Gastroesophageal sphincter (tissue), 4 donors: ENCODE results near the gene SLC39A6. TPM values are rescaled to one million over a fixed set of nuclear protein-coding genes. Genes with fewer than 3 reads are reported as not detected.
"Not testable (repeated sequence)": the region's sequence is repeated elsewhere in the genome, so short reads cannot be mapped to it uniquely, and the experiment has no call there.

ENCODE experiments used
- ATAC-seq: fragments of 150-250 bp; one replicate; pipeline ENCODE4 v1.9.1; 2016; ENCODE audit warnings: mild to moderate bottlenecking, moderate library complexity
- H3K27ac ChIP-seq, 4 donors: fragments of 200-600 bp; sonication (generic) in 3 of 4; 1 replicate in 3 of 4; 2 replicates in 1 of 4; pipeline ENCODE4 v1.5.1; 2016 to 2019
- H3K27me3 ChIP-seq: fragments of 200-600 bp; sonication (generic); one replicate; pipeline ENCODE4 v1.5.1; 2019
- H3K36me3 ChIP-seq, 2 donors: fragments of 200-600 bp; sonication (generic); one replicate each; pipeline ENCODE4 v1.5.1; 2019; ENCODE audit warnings: control low read depth in 1 of 2
- H3K4me1 ChIP-seq, 3 donors: fragments of 200-600 bp; sonication (generic); 1 replicate in 2 of 3; 2 replicates in 1 of 3; pipeline ENCODE4 v1.5.1; 2016 to 2019; ENCODE audit warnings: control low read depth in 2 of 3
- H3K4me3 ChIP-seq, 2 donors: fragments of 200-600 bp; sonication (generic); one replicate each; pipeline ENCODE4 v1.5.1; 2019; ENCODE audit warnings: mild to moderate bottlenecking in 1 of 2, moderate library complexity in 1 of 2
- H3K9me3 ChIP-seq, 3 donors: fragments of 200-600 bp; sonication (generic); one replicate each; pipeline ENCODE4 v1.5.1; 2017 to 2019; ENCODE audit warnings: control low read depth in 2 of 3
- CTCF ChIP-seq, 4 experiments: fragments of 200-600 bp in 2 of 4; fragments of 450-650 bp in 2 of 4; sonication (generic) in 1 of 4; IDR thresholded peaks; one replicate each; pipeline ENCODE4 v1.5.1; 2017 to 2019; ENCODE audit warnings: antibody characterized with exemption in 4 of 4, mild to moderate bottlenecking in 2 of 4, moderate library complexity in 2 of 4
- EP300 ChIP-seq: sonication (generic); formaldehyde crosslinking; IDR thresholded peaks from one replicate; pipeline ENCODE4 v1.6.1; 2017; ENCODE audit warnings: antibody characterized with exemption, mild to moderate bottlenecking
- POLR2A ChIP-seq, 2 donors: fragments of 450-650 bp; IDR thresholded peaks; one replicate each; pipeline ENCODE4 v1.6.1; 2017; ENCODE audit warnings: antibody characterized with exemption in 2 of 2, mild to moderate bottlenecking in 2 of 2, moderate library complexity in 1 of 2
- POLR2AphosphoS5 ChIP-seq: sonication (generic); formaldehyde crosslinking; IDR thresholded peaks from one replicate; pipeline ENCODE4 v1.6.1; 2017; ENCODE audit warnings: antibody characterized with exemption
- WGBS, 2 donors: methylation state at CpG; one replicate each; pipeline ENCODE4 v1.1.5; 2018; ENCODE audit warnings: low coverage in 1 of 2; 5-methylcytosine and 5-hydroxymethylcytosine counted together
- total RNA-seq, 4 donors: library from RNA; depleted of rRNA; stranded (reverse); fragments of >200 nt; gene quantifications; one replicate each; pipeline ENCODE4 v1.1.0, GENCODE V29; 2016

The SLC39A6 gene
- total RNA-seq, 4 donors from 2014 or later, result 24.1 to 49.2 (median 36.5) TPM

- peak overlapping the region; percentile 59 to 82 for H3K4me3 ChIP-seq
- WGBS, 2 donors, result 5 to 21% methylated on average over 8 to 14 of the region's 15 CpGs
- peaks cover 0 to 46% (median 12%) of the 10 kb centered on the region in 3 donors for H3K4me1 ChIP-seq
- H3K36me3 ChIP-seq, result peaks cover 0 to 19% of the 10 kb centered on the region in 2 donors
- no peaks in the 10 kb centered on the region for H3K27me3 ChIP-seq
- no peak for ATAC-seq
- TF ChIP-seq CTCF (IDR thresholded peaks at IDR 0.05) (no peak), EP300 (no peak), POLR2A (IDR thresholded peaks at IDR 0.05) (no peak), POLR2AphosphoS5 (no peak)
- peak overlapping the region; percentile 85 to 99 (median 95) for H3K27ac ChIP-seq
- H3K9me3 ChIP-seq, result no peaks in the 10 kb centered on the region
Measured at GRCh38 chr18:36127836-36128529, 1.2 kb downstream of the SLC39A6 start.

GRCh38 chr18:36126668-36127067 is 2.5 kb downstream of the SLC39A6 start:
- no peak for ATAC-seq
- Histone ChIP-seq H3K27ac (no peak overlapping the region), H3K27me3 (no peaks in the 10 kb centered on the region), H3K9me3 (no peaks in the 10 kb centered on the region), H3K4me3 (no peak overlapping the region), H3K36me3 (peaks cover 0 to 31% of the 10 kb centered on the region in 2 donors), H3K4me1 (peaks cover 0 to 33% (median 9%) of the 10 kb centered on the region in 3 donors)
- whole genome bisulfite sequencing, 2 donors, result 91 to 92% methylated on average over 4 to 8 of the region's 8 CpGs
- no peak for TF ChIP-seq POLR2AphosphoS5
- no peak for TF ChIP-seq CTCF (IDR thresholded peaks at IDR 0.05)
- TF ChIP-seq POLR2A (IDR thresholded peaks at IDR 0.05), result no peak
- no peak for TF ChIP-seq EP300

- no peak overlapping the region for H3K27ac ChIP-seq
- WGBS, 2 donors, result 81 to 89% methylated on average over 2 to 4 of the region's 4 CpGs
- no peaks in the 10 kb centered on the region for H3K27me3 ChIP-seq
- H3K4me3 ChIP-seq, result no peak overlapping the region
- peaks cover 0 to 20% (median 0%) of the 10 kb centered on the region in 3 donors for H3K4me1 ChIP-seq
- peaks cover 0 to 49% of the 10 kb centered on the region in 2 donors for H3K36me3 ChIP-seq
- TF ChIP-seq POLR2A (IDR thresholded peaks at IDR 0.05), result no peak
- no peak for TF ChIP-seq EP300
- TF ChIP-seq CTCF (IDR thresholded peaks at IDR 0.05), result no peak
- no peaks in the 10 kb centered on the region for H3K9me3 ChIP-seq
- ATAC-seq, result no peak
Measured at GRCh38 chr18:36124841-36125240, 4.3 kb downstream of the SLC39A6 start.

GRCh38 chr18:36120297-36120696 is 8.8 kb downstream of the SLC39A6 start:
- TF ChIP-seq EP300 (no peak), CTCF (IDR thresholded peaks at IDR 0.05) (no peak)
- Histone ChIP-seq H3K4me3 (no peak overlapping the region), H3K4me1 (no peaks in the 10 kb centered on the region), H3K36me3 (peaks cover 0 to 92% of the 10 kb centered on the region in 2 donors), H3K27me3 (no peaks in the 10 kb centered on the region), H3K9me3 (no peaks in the 10 kb centered on the region), H3K27ac (no peak overlapping the region)
- ATAC-seq, result no peak
- WGBS, 2 donors, result 91 to 93% methylated on average over 3 of the region's 3 CpGs

GRCh38 chr18:36116771-36117170 is 12.4 kb downstream of the SLC39A6 start:
- H3K4me1 ChIP-seq, H3K4me3 ChIP-seq, H3K27me3 ChIP-seq, H3K9me3 ChIP-seq, ATAC-seq, H3K27ac ChIP-seq: not testable (repeated sequence)
- 33 to 93% methylated on average over 1 to 3 of the region's 11 CpGs for WGBS, 2 donors
- peaks cover 0 to 96% of the 10 kb centered on the region in 2 donors for H3K36me3 ChIP-seq
